NCI-H128 (cell line): ENCODE data around the gene SPSB1.

ENCODE experiments used
- DNase-seq: peaks from one replicate; lab custom pipeline; 2025; ENCODE audit not compliant: unreplicated experiment; lab: John Stamatoyannopoulos, UW

Gene SPSB1

GRCh38 chr1:9361630-9362260 lies 69.1 kb downstream of the SPSB1 start:
- no peak for DNase-seq

- DNase-seq = no peak
Observed at GRCh38 chr1:9362488-9362887, 69.8 kb downstream of the SPSB1 start.

DNA sequence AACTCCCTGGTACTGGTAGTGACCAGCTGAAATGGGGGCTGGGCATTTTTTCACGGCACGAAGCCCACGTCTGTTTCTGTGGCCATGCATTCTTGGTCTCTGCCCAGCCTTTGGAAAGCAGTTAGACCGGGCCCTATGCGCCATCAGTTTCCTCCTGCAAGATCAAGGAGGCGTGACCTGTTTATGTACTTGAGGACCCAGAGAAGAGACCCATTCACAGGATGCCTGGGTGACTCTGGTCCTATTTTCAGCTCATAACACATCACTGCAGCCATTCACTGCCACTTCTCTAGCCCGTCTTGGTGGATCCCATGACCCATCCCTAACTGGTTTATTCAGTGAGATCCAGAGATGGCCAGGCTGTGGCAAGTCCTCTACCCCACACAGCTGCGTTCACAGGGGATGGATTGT lies 70.4 kb downstream of the SPSB1 start:
- DNase-seq = no peak

- no peak for DNase-seq
Observed at GRCh38 chr1:9366298-9366697, 73.6 kb downstream of the SPSB1 start.

- DNase-seq = no peak
Observed at GRCh38 chr1:9366943-9367780, 74.5 kb downstream of the SPSB1 start.

DNA sequence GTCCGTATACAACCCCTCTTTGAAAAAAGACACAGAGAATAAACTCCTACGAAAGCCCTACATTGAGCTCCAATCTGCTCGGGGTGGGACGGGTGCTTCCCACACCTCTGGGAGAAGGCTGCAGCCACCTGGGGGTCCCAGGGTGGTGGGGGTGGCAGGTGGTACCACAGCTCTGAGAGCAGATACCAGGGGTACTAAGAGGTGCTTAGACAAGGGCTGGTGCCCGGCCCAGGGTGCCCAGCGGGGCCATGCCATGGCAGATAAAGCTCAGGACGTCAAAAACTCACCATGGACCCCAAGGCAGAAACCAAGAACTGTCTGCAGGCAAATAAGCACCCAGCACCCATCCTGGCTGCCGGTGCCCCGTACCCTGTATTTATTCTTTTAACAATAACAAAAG lies 75.1 kb downstream of the SPSB1 start:
- DNase-seq = no peak

DNA sequence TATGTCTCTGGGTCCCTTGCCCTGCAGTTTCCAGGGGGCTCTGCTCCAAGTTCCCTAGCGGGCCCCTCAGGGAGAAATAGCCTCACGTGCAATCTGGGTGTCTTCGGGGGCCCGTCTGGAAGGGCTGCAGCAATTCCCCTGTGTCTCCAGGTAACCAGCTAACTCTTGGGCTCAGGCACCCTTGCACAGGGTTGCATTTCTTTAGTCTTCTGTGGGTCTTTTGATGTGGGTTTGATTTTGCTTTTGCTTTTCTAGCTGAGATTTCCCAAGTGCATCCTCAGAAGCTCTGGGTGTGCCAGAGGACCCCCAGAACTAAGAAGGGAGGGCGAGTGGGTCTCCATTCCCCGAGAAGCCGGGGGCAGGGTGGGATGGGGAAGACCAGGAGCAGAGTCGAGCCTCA lies 75.7 kb downstream of the SPSB1 start:
- DNase-seq = no peak

- DNase-seq = no peak
Observed at GRCh38 chr1:9369964-9370788, 77.5 kb downstream of the SPSB1 start.

DNA sequence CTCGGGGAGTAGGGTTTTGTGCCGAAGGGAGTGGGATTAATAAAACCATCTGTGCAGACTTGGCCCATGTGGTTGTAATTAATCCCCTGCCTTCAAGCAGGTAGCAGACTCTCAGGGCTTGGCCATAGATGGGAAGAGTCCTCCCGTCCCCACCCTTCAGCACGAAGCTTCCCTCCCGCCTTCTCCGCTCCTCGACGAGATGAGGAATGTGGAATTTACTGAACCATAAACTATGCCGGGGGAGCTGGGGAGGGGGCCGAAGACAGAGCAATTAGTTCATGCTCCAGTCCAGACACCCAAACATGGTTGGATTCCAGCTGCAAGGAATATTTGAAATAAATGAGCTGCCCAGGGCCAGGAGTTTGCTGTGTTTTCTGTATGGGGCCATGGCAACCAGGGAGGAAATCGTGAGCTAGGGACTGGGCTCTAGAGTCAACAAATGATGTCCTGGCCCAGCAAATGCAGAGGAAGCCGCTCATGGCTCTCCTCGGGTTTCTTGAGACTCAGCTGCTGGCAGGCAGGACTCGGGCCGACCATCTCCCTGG lies 78.8 kb downstream of the SPSB1 start:
- no peak for DNase-seq

GRCh38 chr1:9371951-9372350 lies 79.3 kb downstream of the SPSB1 start:
- no peak for DNase-seq

GRCh38 chr1:9373619-9374018 lies 80.9 kb downstream of the SPSB1 start:
- DNase-seq = no peak

- no peak for DNase-seq
Observed at GRCh38 chr1:9374748-9375341, 82.2 kb downstream of the SPSB1 start.

DNA sequence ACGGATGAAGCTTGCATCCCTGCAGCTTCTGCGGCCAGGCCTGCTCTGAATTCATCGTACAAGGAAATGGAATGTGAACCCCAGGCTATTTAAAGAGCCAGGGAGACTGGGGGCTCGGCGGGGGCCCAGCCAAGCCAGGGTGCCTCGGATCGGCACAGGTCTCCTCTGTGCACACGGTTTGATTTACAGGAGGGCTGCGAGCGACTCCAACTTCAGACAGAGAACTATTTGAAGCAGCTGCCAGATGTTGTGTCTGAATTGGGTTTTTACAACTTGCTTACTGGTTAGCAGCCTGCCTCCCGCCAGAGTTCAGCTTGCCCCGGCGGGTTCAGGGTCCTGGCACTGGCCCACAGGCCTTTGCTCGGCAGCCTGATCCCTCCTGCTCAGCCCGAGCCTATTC lies 83.2 kb downstream of the SPSB1 start:
- DNase-seq = no peak

- no peak for DNase-seq
Observed at GRCh38 chr1:9376430-9376829, 83.7 kb downstream of the SPSB1 start.

DNA sequence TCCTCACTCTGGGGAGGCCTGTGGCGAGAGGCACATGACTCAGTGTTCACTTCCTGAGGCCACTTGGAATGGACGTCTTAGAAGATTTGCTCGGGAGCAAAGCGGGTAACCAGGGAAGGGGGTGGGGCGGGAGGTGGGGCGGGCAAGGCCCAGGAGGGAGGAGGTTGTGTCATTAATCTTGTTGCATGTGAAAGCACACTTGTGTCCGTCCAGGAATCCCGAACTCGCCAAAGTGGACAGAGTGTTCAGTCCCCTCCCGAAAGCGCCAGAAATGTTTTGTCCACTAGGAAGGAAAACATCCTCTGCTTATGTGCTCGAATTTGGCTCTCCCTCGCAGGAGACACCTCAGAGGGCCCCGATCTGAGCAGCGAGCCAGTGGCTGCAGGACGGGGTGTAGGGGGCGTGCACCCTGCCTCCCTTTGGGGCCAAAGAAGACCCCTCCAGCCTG lies 84.2 kb downstream of the SPSB1 start:
- no peak for DNase-seq

GRCh38 chr1:9378801-9379200 lies 86.1 kb downstream of the SPSB1 start:
- no peak for DNase-seq

- no peak for DNase-seq
Observed at GRCh38 chr1:9380711-9381110, 88.0 kb downstream of the SPSB1 start.

DNA sequence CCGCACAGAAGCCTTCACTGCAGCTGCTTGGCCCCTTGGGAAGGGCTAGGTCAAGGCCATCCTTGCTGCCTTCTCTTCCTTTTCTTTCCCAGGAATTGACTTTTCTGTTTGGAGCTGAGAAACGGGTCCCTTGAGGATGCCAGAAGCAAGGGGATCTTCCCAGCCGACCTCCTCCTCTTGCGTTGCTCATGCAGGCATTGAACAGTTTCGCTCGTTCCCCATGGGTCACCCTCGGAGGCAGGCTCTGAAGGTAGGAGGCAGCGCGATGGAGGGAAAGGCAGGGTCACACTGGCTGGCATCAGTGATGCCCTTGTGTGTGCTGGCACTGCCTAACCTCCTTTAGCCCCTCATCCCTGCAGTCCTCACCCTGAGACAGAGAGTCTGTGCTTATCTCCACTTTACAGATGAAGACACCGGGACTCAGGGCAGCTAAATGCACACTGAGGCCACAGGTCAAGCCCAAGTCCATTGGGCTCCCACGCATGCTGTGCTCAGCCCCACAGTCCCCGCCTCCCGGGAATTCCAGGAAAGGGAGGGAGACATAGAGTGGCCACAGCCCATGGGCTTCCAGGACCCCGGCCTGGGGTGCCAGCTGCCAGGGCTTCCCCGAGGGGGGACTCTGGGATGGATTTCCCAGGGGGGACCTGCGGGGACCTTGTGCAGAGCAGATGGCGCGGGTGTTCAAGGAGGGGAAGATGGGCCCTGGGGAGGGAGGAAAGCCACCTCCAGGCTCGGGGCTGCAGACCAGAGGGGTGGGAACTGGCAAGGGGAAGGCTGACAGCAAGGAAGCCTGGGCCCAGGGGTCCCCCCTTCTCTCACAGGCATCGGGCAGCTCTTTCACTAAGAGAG lies 90.2 kb downstream of the SPSB1 start:
- DNase-seq = no peak

DNA sequence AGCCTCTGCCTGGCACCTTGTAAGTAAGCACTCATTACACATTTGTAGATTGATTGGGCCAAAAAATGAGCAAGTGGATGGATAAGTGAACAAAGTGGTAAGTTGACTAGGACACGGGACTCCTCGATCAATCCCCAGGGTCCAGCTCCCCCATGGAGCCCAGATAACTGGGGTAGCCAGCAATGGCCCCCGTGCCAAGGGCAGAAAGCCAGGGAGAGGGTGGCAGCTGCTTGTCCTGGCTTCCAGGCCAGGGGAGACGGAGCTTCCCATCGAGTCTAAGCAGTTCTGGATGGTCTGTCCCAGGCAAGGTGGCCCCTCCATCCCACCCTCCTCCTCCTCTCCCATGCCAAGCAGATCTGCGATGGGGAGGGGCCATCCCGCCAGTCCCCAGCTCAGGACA lies 91.4 kb downstream of the SPSB1 start:
- DNase-seq = no peak

DNA sequence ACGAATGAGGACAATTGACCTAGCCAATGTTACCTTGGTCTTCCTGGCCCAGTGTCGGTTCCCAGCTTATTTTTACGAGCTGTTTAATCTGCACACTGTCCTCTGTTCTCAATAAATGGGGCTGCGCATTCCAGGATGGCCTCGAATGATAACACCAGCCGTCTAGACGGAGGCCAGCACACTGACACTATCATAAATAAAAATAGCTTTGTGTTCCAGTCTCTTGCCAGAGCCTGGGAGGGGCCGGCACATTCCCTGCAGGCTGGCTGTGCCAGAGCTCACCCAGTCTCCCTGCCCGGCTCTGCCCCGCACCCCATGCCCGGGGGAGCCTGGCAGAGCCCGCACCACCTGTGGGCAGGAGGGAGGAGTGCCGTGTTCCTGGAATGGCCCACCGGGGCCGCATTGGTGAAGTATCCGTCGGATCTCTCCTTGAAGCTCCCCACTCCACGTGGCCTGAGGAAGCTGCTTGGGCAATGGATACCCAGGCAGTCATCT lies 92.1 kb downstream of the SPSB1 start:
- DNase-seq = no peak
